Measurements from ENCODE around the gene FHAD1.

Gene FHAD1

GRCh38 chr1:15348648-15349047, 101.6 kb downstream of the FHAD1 start:
- DNase-seq, result no peak

GRCh38 chr1:15349133-15349532, 102.1 kb downstream of the FHAD1 start:
- no peak for DNase-seq

GRCh38 chr1:15350151-15350550, 103.1 kb downstream of the FHAD1 start:
- no peak for DNase-seq

GRCh38 chr1:15350551-15351200, 103.7 kb downstream of the FHAD1 start:
- no peak for DNase-seq

GRCh38 chr1:15351310-15351709, 104.3 kb downstream of the FHAD1 start:
- no peak for DNase-seq

- peak; percentile 32 to 48 for DNase-seq
Observed at GRCh38 chr1:15352128-15352957, 105.3 kb downstream of the FHAD1 start.

GRCh38 chr1:15353839-15354579, 107.0 kb downstream of the FHAD1 start:
- no peak for DNase-seq

GRCh38 chr1:15354580-15354965, 107.5 kb downstream of the FHAD1 start:
- no peak for DNase-seq

GRCh38 chr1:15355968-15356625, 109.1 kb downstream of the FHAD1 start:
- no peak for DNase-seq

- DNase-seq, result no peak
Observed at GRCh38 chr1:15357612-15358207, 110.7 kb downstream of the FHAD1 start.

GRCh38 chr1:15358565-15359133, 111.6 kb downstream of the FHAD1 start:
- DNase-seq, result no peak

- no peak for DNase-seq
Observed at GRCh38 chr1:15360700-15361099, 113.7 kb downstream of the FHAD1 start.

- DNase-seq, result no peak
Observed at GRCh38 chr1:15362096-15362736, 115.2 kb downstream of the FHAD1 start.

GRCh38 chr1:15362737-15363128, 115.7 kb downstream of the FHAD1 start:
- DNase-seq, result no peak

GRCh38 chr1:15364740-15365139, 117.7 kb downstream of the FHAD1 start:
- DNase-seq, result no peak

GRCh38 chr1:15368888-15369287, 121.9 kb downstream of the FHAD1 start:
- DNase-seq, result no peak

- no peak for DNase-seq
Observed at GRCh38 chr1:15370268-15370667, 123.2 kb downstream of the FHAD1 start.

- DNase-seq, result no peak
Observed at GRCh38 chr1:15370781-15371520, 123.9 kb downstream of the FHAD1 start.

GRCh38 chr1:15371610-15372545, 124.9 kb downstream of the FHAD1 start:
- DNase-seq, result no peak

GRCh38 chr1:15378729-15379128, 131.7 kb downstream of the FHAD1 start:
- DNase-seq, result no peak
